ENCODE measurements around the gene SPATA6L. TPM values are rescaled to one million over a fixed set of nuclear protein-coding genes. Genes with fewer than 3 reads are reported as not detected.

SPATA6L gene
- total RNA-seq, 3 donors from 2014 or later (not counting 1 experiment from before 2014, with no cell fraction given), result 2.0 to 4.7 (median 4.3) TPM

- H3K4me1 ChIP-seq (ENCODE audit: control insufficient read depth, insufficient read depth, low read length), result no peaks in the 10 kb centered on the region
- Mint-ChIP-seq H3K27ac (no peak overlapping the region), H3K27me3 (ENCODE audit: low read depth in 2 of 2) (peaks cover 9 to 34% of the 10 kb centered on the region in 2 donors), H3K4me3 (no peak overlapping the region), H3K36me3 (no peaks in the 10 kb centered on the region), H3K4me1 (no peaks in the 10 kb centered on the region), H3K9me3 (no peaks in the 10 kb centered on the region)
- ATAC-seq (no peak), DNase-seq (peak in 1 of 2 donors; percentile 61)
- no peak overlapping the region for H3K27ac ChIP-seq (ENCODE audit: low read length)
- no peaks in the 10 kb centered on the region for H3K36me3 ChIP-seq (ENCODE audit: control insufficient read depth, insufficient read depth, low read length)
- H3K4me3 ChIP-seq (ENCODE audit: low read length), result no peak overlapping the region
- TF ChIP-seq CTCF (IDR thresholded peaks at IDR 0.05), result no peak
- intact Hi-C loops (cut with micrococcal nuclease), result no loop called here
- 75% methylated on average over 2 of the region's 2 CpGs for WGBS (ENCODE audit: insufficient coverage)
- no peaks in the 10 kb centered on the region for H3K9me3 ChIP-seq (ENCODE audit: control insufficient read depth, insufficient read depth, low read length)
- H3K27me3 ChIP-seq (ENCODE audit: control insufficient read depth, insufficient read depth, low read length), result peaks cover 2% of the 10 kb centered on the region
Measured at GRCh38 chr9:4555236-4555635, 111.0 kb downstream of the SPATA6L start.

GRCh38 chr9:4553951-4554381 is 112.3 kb downstream of the SPATA6L start:
- Histone ChIP-seq H3K36me3 (ENCODE audit: control insufficient read depth, insufficient read depth, low read length) (no peaks in the 10 kb centered on the region), H3K9me3 (ENCODE audit: control insufficient read depth, insufficient read depth, low read length) (no peaks in the 10 kb centered on the region), H3K27ac (ENCODE audit: low read length) (no peak overlapping the region), H3K4me1 (ENCODE audit: control insufficient read depth, insufficient read depth, low read length) (no peaks in the 10 kb centered on the region), H3K27me3 (ENCODE audit: control insufficient read depth, insufficient read depth, low read length) (peaks cover 2% of the 10 kb centered on the region), H3K4me3 (ENCODE audit: low read length) (no peak overlapping the region)
- DNase-seq (no peak), ATAC-seq (no peak)
- peaks cover 12 to 27% of the 10 kb centered on the region in 2 donors for H3K27me3 Mint-ChIP-seq (ENCODE audit: low read depth in 2 of 2)
- no peak overlapping the region for H3K4me3 Mint-ChIP-seq
- TF ChIP-seq CTCF (IDR thresholded peaks at IDR 0.05), result no peak
- H3K4me1 Mint-ChIP-seq, result no peaks in the 10 kb centered on the region
- WGBS (ENCODE audit: insufficient coverage), result 92% methylated on average over 1 of the region's 1 CpG
- no peaks in the 10 kb centered on the region for H3K9me3 Mint-ChIP-seq
- no peaks in the 10 kb centered on the region for H3K36me3 Mint-ChIP-seq
- no peak overlapping the region for H3K27ac Mint-ChIP-seq
- intact Hi-C loops (cut with micrococcal nuclease), result no loop called here

GRCh38 chr9:4550777-4551484 is 115.3 kb downstream of the SPATA6L start:
- DNase-seq (peak in 1 of 2 donors; percentile 34), ATAC-seq (no peak)
- H3K27me3 ChIP-seq (ENCODE audit: control insufficient read depth, insufficient read depth, low read length), result no peaks in the 10 kb centered on the region
- no peak for TF ChIP-seq CTCF (IDR thresholded peaks at IDR 0.05)
- no peak overlapping the region for H3K27ac Mint-ChIP-seq
- no peak overlapping the region for H3K4me3 Mint-ChIP-seq
- no peaks in the 10 kb centered on the region for H3K36me3 ChIP-seq (ENCODE audit: control insufficient read depth, insufficient read depth, low read length)
- WGBS (ENCODE audit: insufficient coverage), result 55% methylated on average over 4 of the region's 4 CpGs
- no peaks in the 10 kb centered on the region for H3K9me3 ChIP-seq (ENCODE audit: control insufficient read depth, insufficient read depth, low read length)
- no peaks in the 10 kb centered on the region for H3K9me3 Mint-ChIP-seq
- H3K4me3 ChIP-seq (ENCODE audit: low read length), result no peak overlapping the region
- H3K27ac ChIP-seq (ENCODE audit: low read length), result no peak overlapping the region
- H3K4me1 ChIP-seq (ENCODE audit: control insufficient read depth, insufficient read depth, low read length), result no peaks in the 10 kb centered on the region
- intact Hi-C loops (cut with micrococcal nuclease), result no loop called here
- no peaks in the 10 kb centered on the region for H3K4me1 Mint-ChIP-seq
- peaks cover 10 to 20% of the 10 kb centered on the region in 2 donors for H3K27me3 Mint-ChIP-seq (ENCODE audit: low read depth in 2 of 2)
- H3K36me3 Mint-ChIP-seq, result no peaks in the 10 kb centered on the region
